HAP-1 (cell line): Measurements from ENCODE around the gene PLCB1.
A peak's percentile ranks its signal among the peaks of the same experiment; 100 is the strongest.

Experiments
- DNase-seq, 2 experiments: peaks; one replicate each; pipeline ENCODE4 v3.0.0-alpha.2; 2016 to 2020; ENCODE audit warnings: low spot score in 2 of 2
- H3K27me3 ChIP-seq: fragments of 250-450 bp; sonication (Bioruptor Pico); 2 replicates; pipeline ENCODE4 v1.5.1; 2020; ENCODE audit warnings: low read depth, mild to moderate bottlenecking, moderate library complexity
- H3K36me3 ChIP-seq: fragments of 250-450 bp; sonication (Bioruptor Pico); replicated peaks from 2 replicates; pipeline ENCODE4 v1.5.1; 2020; ENCODE audit warnings: mild to moderate bottlenecking
- H3K4me1 ChIP-seq: fragments of 250-450 bp; sonication (Bioruptor Pico); 2 replicates; pipeline ENCODE4 v1.5.1; 2020; ENCODE audit warnings: mild to moderate bottlenecking
- H3K4me3 ChIP-seq: fragments of 250-450 bp; sonication (Bioruptor Pico); 2 replicates; pipeline ENCODE4 v1.5.1; 2020; ENCODE audit warnings: mild to moderate bottlenecking, moderate library complexity
- H3K9me3 ChIP-seq: fragments of 250-450 bp; sonication (Bioruptor Pico); 2 replicates; pipeline ENCODE4 v1.5.1; 2020; ENCODE audit warnings: mild to moderate bottlenecking, moderate library complexity
- in situ Hi-C: fragments of 300-500 bp; cut with MboI; formaldehyde crosslinking; loops from 3 replicates; pipeline ENCODE4 v1.14.3; 2020; ENCODE audit warnings: low sequenced_read_pairs, inconsistent platforms, mixed read lengths

The PLCB1 gene

DNA sequence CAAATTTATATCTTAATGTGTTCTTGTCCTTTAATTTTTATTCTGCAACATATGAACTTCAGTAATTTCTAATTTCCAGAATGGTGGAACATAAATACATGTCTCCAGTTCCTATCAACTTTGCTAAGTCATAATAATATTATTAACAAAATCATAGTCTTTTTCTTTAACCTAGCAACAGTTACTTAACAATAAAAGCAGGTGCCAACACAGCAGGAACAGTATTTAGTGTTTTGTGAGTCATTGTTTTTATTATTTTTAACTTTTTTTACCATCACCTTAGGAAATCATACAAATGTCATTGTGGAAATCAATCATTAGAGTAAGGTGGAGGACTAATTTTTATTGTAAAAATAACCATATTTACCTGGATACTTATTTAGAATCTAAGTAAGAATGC lies 133.5 kb downstream of the PLCB1 start:
- Histone ChIP-seq H3K4me3 (no peak overlapping the region), H3K36me3 (no peaks in the 10 kb centered on the region), H3K9me3 (no peaks in the 10 kb centered on the region), H3K4me1 (no peaks in the 10 kb centered on the region), H3K27me3 (no peaks in the 10 kb centered on the region)
- no peak for DNase-seq
- in situ Hi-C loops, result no loop called here

DNA sequence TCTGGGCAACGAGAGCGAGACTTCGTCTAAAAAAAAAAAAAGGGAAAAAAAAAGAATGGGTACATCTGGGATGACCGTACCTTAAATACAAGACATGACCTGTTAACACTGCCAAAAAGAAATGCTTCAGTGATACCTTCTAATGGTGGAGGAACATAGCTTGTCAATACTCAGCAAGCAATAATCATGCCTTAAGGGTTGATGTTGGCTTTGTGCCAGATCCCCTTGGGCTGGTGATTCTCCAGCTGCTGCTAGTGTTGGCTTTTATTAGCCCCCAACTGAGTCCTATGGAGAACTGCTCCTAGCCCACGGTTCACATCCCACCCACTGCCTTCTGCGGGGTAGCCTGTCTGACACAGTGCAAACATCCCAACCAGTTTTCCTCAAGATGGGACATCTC lies 134.9 kb downstream of the PLCB1 start:
- H3K36me3 ChIP-seq, result no peaks in the 10 kb centered on the region
- no peaks in the 10 kb centered on the region for H3K27me3 ChIP-seq
- no peaks in the 10 kb centered on the region; the same call in 1 of the 2 replicates for H3K4me1 ChIP-seq
- no peak for DNase-seq
- in situ Hi-C loops, result no loop called here
- H3K4me3 ChIP-seq, result no peak overlapping the region
- H3K9me3 ChIP-seq, result no peaks in the 10 kb centered on the region

- Histone ChIP-seq H3K4me1 (no peaks in the 10 kb centered on the region; the same call in 1 of the 2 replicates), H3K27me3 (no peaks in the 10 kb centered on the region), H3K9me3 (no peaks in the 10 kb centered on the region), H3K36me3 (no peaks in the 10 kb centered on the region), H3K4me3 (no peak overlapping the region)
- DNase-seq, result no peak
- in situ Hi-C loops, result no loop called here
Measured at GRCh38 chr20:8271727-8272126, 139.7 kb downstream of the PLCB1 start.

GRCh38 chr20:8272766-8273165 lies 140.7 kb downstream of the PLCB1 start:
- no peak for DNase-seq
- no peaks in the 10 kb centered on the region; the same call in 1 of the 2 replicates for H3K4me1 ChIP-seq
- H3K9me3 ChIP-seq, result no peaks in the 10 kb centered on the region
- no peak overlapping the region for H3K4me3 ChIP-seq
- H3K27me3 ChIP-seq, result no peaks in the 10 kb centered on the region
- H3K36me3 ChIP-seq, result no peaks in the 10 kb centered on the region
- in situ Hi-C loops, result no loop called here

- Histone ChIP-seq H3K36me3 (no peaks in the 10 kb centered on the region), H3K4me1 (no peaks in the 10 kb centered on the region), H3K4me3 (no peak overlapping the region), H3K9me3 (no peaks in the 10 kb centered on the region), H3K27me3 (no peaks in the 10 kb centered on the region)
- no peak for DNase-seq
- in situ Hi-C loops, result no loop called here
Measured at GRCh38 chr20:8284902-8285301, 152.8 kb downstream of the PLCB1 start.

DNA sequence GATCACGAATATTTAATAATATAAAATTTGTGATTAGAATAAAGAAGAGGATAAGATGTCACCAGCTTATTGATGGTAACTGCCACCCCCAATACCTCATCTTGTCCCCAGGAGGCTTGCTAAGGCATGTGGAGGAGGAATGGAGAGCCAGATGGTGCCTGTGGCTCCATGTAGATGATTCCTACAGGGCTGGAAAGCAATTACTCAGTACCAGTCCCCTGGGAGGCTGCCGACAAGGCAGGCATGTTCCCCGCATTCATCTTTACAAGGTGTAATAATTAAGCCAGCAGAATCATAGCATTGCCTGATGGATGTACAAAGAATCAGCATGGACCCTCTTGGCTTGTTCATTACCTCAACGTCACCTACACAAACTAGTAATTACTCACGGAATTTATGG lies 155.3 kb downstream of the PLCB1 start:
- Histone ChIP-seq H3K27me3 (no peaks in the 10 kb centered on the region), H3K4me3 (no peak overlapping the region), H3K36me3 (no peaks in the 10 kb centered on the region), H3K4me1 (peaks cover 3% of the 10 kb centered on the region), H3K9me3 (no peaks in the 10 kb centered on the region)
- peak in 1 of 2 experiments; percentile 13 for DNase-seq
- in situ Hi-C loops, result no loop called here

- no peaks in the 10 kb centered on the region for H3K27me3 ChIP-seq
- in situ Hi-C loops, result no loop called here
- no peak for DNase-seq
- H3K36me3 ChIP-seq, result no peaks in the 10 kb centered on the region
- peaks cover 3% of the 10 kb centered on the region for H3K4me1 ChIP-seq
- H3K4me3 ChIP-seq, result no peak overlapping the region
- no peaks in the 10 kb centered on the region for H3K9me3 ChIP-seq
Measured at GRCh38 chr20:8291200-8291599, 159.1 kb downstream of the PLCB1 start.

GRCh38 chr20:8291873-8292272 lies 159.8 kb downstream of the PLCB1 start:
- Histone ChIP-seq H3K4me3 (no peak overlapping the region), H3K4me1 (peaks cover 3% of the 10 kb centered on the region), H3K36me3 (no peaks in the 10 kb centered on the region), H3K9me3 (no peaks in the 10 kb centered on the region), H3K27me3 (no peaks in the 10 kb centered on the region)
- in situ Hi-C loops, result no loop called here
- peak; percentile 19 to 24 for DNase-seq

DNA sequence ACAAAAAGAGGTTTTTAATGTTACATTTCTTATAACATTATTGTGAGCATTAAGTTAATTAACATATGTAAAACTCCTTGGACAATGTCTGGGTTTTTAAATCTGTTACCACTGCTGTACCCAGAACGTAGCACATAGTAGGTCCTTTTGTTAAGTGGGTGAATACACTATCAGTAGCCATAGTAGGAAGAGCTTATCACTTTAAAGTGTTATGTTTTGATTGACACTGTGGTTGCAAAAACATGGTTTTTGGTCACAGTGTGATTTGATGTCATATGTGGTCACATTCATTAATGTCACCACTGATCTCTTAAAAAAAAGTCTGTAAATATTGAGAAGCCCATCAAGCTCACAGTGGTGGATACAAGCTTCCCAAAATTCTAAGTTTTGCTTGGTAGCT lies 160.7 kb downstream of the PLCB1 start:
- in situ Hi-C loops, result no loop called here
- DNase-seq, result no peak
- Histone ChIP-seq H3K36me3 (no peaks in the 10 kb centered on the region), H3K4me1 (peaks cover 3% of the 10 kb centered on the region), H3K9me3 (no peaks in the 10 kb centered on the region), H3K27me3 (no peaks in the 10 kb centered on the region), H3K4me3 (no peak overlapping the region)

- peaks cover 3% of the 10 kb centered on the region for H3K4me1 ChIP-seq
- in situ Hi-C loops, result no loop called here
Measured at GRCh38 chr20:8293750-8294149, 161.7 kb downstream of the PLCB1 start.

DNA sequence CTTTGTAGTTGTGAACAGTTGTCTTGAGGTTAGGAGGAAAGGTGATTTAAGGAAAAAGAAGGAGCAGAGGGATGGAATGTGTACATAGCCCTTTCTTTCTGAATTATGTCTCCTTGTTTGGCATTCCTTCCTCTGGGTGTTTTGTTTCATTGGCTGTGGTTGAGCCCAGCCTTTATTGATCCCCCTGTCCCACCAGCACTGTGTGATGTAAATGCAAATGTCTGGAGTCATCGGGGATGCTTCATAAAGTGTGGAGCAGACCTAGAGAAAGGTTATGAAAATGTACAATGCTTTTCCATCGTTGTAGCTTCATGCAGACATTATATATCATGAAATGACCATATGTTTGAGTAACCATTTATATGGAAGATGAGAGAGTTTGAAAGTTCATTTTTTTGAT lies 164.5 kb downstream of the PLCB1 start:
- Histone ChIP-seq H3K9me3 (no peaks in the 10 kb centered on the region), H3K4me1 (peaks cover 3% of the 10 kb centered on the region), H3K4me3 (no peak overlapping the region), H3K36me3 (no peaks in the 10 kb centered on the region), H3K27me3 (no peaks in the 10 kb centered on the region)
- in situ Hi-C loops, result no loop called here
- DNase-seq, result no peak

More at GRCh38 chr20:8293750-8294149, 161.7 kb downstream of the PLCB1 start:
- no peaks in the 10 kb centered on the region for H3K27me3 ChIP-seq
- H3K4me3 ChIP-seq, result no peak overlapping the region
- no peak for DNase-seq
- no peaks in the 10 kb centered on the region for H3K36me3 ChIP-seq
- no peaks in the 10 kb centered on the region for H3K9me3 ChIP-seq

- no peak overlapping the region for H3K4me3 ChIP-seq
- in situ Hi-C loops, result no loop called here
- H3K36me3 ChIP-seq, result no peaks in the 10 kb centered on the region
- H3K9me3 ChIP-seq, result no peaks in the 10 kb centered on the region
- H3K4me1 ChIP-seq, result peaks cover 4% of the 10 kb centered on the region
- DNase-seq, result no peak
- no peaks in the 10 kb centered on the region for H3K27me3 ChIP-seq
Measured at GRCh38 chr20:8298426-8299043, 166.5 kb downstream of the PLCB1 start.

GRCh38 chr20:8299921-8300320 lies 167.9 kb downstream of the PLCB1 start:
- H3K36me3 ChIP-seq, result no peaks in the 10 kb centered on the region
- in situ Hi-C loops, result no loop called here

DNA sequence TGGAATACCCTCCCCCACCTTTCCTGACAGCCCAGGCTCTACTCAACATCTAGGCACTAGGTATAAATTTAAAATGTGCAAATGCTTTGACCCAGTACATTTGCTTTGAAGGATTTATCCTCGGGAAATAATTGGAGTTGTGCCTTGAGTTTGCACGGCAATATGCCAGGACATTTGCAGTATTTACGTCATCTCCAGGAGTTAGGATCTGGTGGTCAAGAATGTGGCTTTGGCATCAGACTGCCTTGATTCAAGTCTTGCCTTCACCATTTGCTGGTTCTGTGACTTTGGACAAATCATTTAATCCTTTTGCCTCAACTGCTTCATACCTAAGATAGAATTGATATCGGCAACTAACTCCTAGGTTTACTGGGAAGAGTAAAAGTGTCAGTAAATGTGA lies 169.6 kb downstream of the PLCB1 start:
- Histone ChIP-seq H3K4me1 (peaks cover 23% of the 10 kb centered on the region), H3K4me3 (no peak overlapping the region), H3K27me3 (no peaks in the 10 kb centered on the region), H3K9me3 (no peaks in the 10 kb centered on the region), H3K36me3 (no peaks in the 10 kb centered on the region)
- no peak for DNase-seq
- in situ Hi-C loops, result no loop called here

More at GRCh38 chr20:8299921-8300320, 167.9 kb downstream of the PLCB1 start:
- no peak for DNase-seq
- H3K4me3 ChIP-seq, result no peak overlapping the region
- H3K27me3 ChIP-seq, result no peaks in the 10 kb centered on the region
- no peaks in the 10 kb centered on the region for H3K9me3 ChIP-seq
- peaks cover 18% of the 10 kb centered on the region for H3K4me1 ChIP-seq

GRCh38 chr20:8303651-8304050 lies 171.6 kb downstream of the PLCB1 start:
- Histone ChIP-seq H3K27me3 (no peaks in the 10 kb centered on the region), H3K4me1 (peaks cover 29% of the 10 kb centered on the region), H3K9me3 (no peaks in the 10 kb centered on the region), H3K4me3 (no peak overlapping the region), H3K36me3 (no peaks in the 10 kb centered on the region)
- no peak for DNase-seq
- in situ Hi-C loops, result no loop called here
